SK-N-SH (cell line): ENCODE results near the gene PLTP. TPM values are rescaled to one million over a fixed set of nuclear protein-coding genes. Genes with fewer than 3 reads are reported as not detected.

Source experiments
- CTCF ChIA-PET: fragments of 300-600, 350-600 bp; formaldehyde crosslinking; extraction: SDS; loops from one replicate; lab custom pipeline; 2021; lab: Yijun Ruan, JAX
- POLR2A ChIA-PET: fragments of 350-600 bp; sonication (Branson Sonifier 250); formaldehyde crosslinking; extraction: SDS; loops from one replicate; lab custom pipeline; 2020; ENCODE audit warnings: antibody characterized with exemption, inconsistent platforms; lab: Yijun Ruan, JAX
- DNase-seq: peaks from one replicate; pipeline ENCODE4 v3.0.0; 2012
- H2AFZ ChIP-seq: fragments of 200-600 bp; sonication (generic); 2 replicates; pipeline ENCODE4 v1.8.1; 2016; ENCODE audit warnings: antibody characterized with exemption, mild to moderate bottlenecking, low read depth
- H3F3A ChIP-seq: fragments of 200-600 bp; sonication (generic); replicated peaks from 2 replicates; pipeline ENCODE3; 2016; ENCODE audit warnings: antibody characterized with exemption, mild to moderate bottlenecking; ENCODE audit not compliant: insufficient read depth
- H3K27ac ChIP-seq, 2 experiments: fragments of 200-500 bp in 1 of 2; fragments of 200-600 bp in 1 of 2; sonication (Bioruptor generic) in 1 of 2; sonication (generic), shearing (Covaris generic) in 1 of 2; 2 replicates each; pipeline versions ENCODE4 v1.5.1 to v1.6.1; 2014 to 2016; ENCODE audit warnings: low read depth in 2 of 2, inconsistent platforms in 1 of 2, low read length in 1 of 2, mild to moderate bottlenecking in 1 of 2, mixed read lengths in 1 of 2
- H3K27me3 ChIP-seq: fragments of 200-600 bp; sonication (generic), shearing (Covaris generic); 2 replicates; pipeline ENCODE4 v1.6.1; 2016; ENCODE audit warnings: mixed run types; ENCODE audit not compliant: insufficient read depth
- H3K36me3 ChIP-seq, 2 experiments: fragments of 200-500 bp in 1 of 2; fragments of 200-600 bp in 1 of 2; sonication (Bioruptor generic) in 1 of 2; sonication (generic) in 1 of 2; replicated peaks in 1 of 2; 2 replicates each; pipeline versions ENCODE3 to v1.5.1; 2014 to 2016; ENCODE audit warnings: low read length in 1 of 2, mild to moderate bottlenecking in 1 of 2; ENCODE audit not compliant: insufficient read depth in 2 of 2, control insufficient read depth in 1 of 2
- H3K4me1 ChIP-seq, 2 experiments: fragments of 200-500 bp in 1 of 2; fragments of 200-600 bp in 1 of 2; sonication (Bioruptor generic) in 1 of 2; sonication (generic), shearing (Covaris generic) in 1 of 2; 2 replicates each; pipeline versions ENCODE4 v1.5.1 to v1.6.1; 2014 to 2016; ENCODE audit warnings: low read depth in 1 of 2, low read length in 1 of 2, mixed run types in 1 of 2; ENCODE audit not compliant: insufficient read depth in 2 of 2, control insufficient read depth in 1 of 2
- H3K4me2 ChIP-seq: fragments of 200-600 bp; sonication (generic), shearing (Covaris generic); 2 replicates; pipeline ENCODE4 v1.6.1; 2017; ENCODE audit warnings: mixed run types
- H3K4me3 ChIP-seq, 2 experiments: fragments of 200-500 bp in 1 of 2; fragments of 200-600 bp in 1 of 2; sonication (Bioruptor generic) in 1 of 2; sonication (generic), shearing (Covaris generic) in 1 of 2; 2 replicates each; pipeline versions ENCODE4 v1.5.1 to v1.8.1; 2014 to 2016; ENCODE audit warnings: low read depth in 2 of 2, inconsistent platforms in 1 of 2, low read length in 1 of 2, mild to moderate bottlenecking in 1 of 2, mixed read lengths in 1 of 2, moderate library complexity in 1 of 2
- H3K79me2 ChIP-seq: fragments of 200-600 bp; sonication (generic); 2 replicates; pipeline ENCODE4 v1.8.1; 2017; ENCODE audit warnings: mild to moderate bottlenecking; ENCODE audit not compliant: insufficient read depth
- H3K9ac ChIP-seq: fragments of 200-600 bp; sonication (generic); 2 replicates; pipeline ENCODE4 v1.6.1; 2017; ENCODE audit warnings: mixed run types
- H3K9me2 ChIP-seq: fragments of 200-600 bp; sonication (generic); 2 replicates; pipeline ENCODE4 v1.6.1; 2017; ENCODE audit warnings: mixed run types
- H3K9me3 ChIP-seq: fragments of 200-600 bp; sonication (generic); 2 replicates; pipeline ENCODE4 v1.6.1; 2017; ENCODE audit warnings: mixed run types, mild to moderate bottlenecking, moderate library complexity
- H4K20me1 ChIP-seq: fragments of 200-600 bp; sonication (generic); 2 replicates; pipeline ENCODE4 v1.6.1; 2017; ENCODE audit warnings: mild to moderate bottlenecking, mixed run types; ENCODE audit not compliant: insufficient read depth
- CHD2 ChIP-seq: fragments of 150-350 bp; IDR thresholded peaks from 2 replicates; pipeline ENCODE4 v1.6.1; 2018; ENCODE audit warnings: low read length; ENCODE audit not compliant: partially characterized antibody
- ELF1 ChIP-seq: IDR thresholded peaks from 2 replicates; pipeline ENCODE4 v1.4.0; 2012
- FOSL2 ChIP-seq: IDR thresholded peaks from 2 replicates; pipeline ENCODE4 v1.4.0; 2012; ENCODE audit warnings: low read depth, mild to moderate bottlenecking, moderate library complexity, borderline replicate concordance
- FOXJ3 ChIP-seq: sonication (generic); formaldehyde crosslinking; IDR thresholded peaks from 2 replicates; pipeline ENCODE4 v1.5.1; 2020; ENCODE audit warnings: mild to moderate bottlenecking, missing genetic modification reagents
- FOXM1 ChIP-seq: IDR thresholded peaks from 2 replicates; pipeline ENCODE4 v1.4.0; 2012; ENCODE audit warnings: low read depth, mild to moderate bottlenecking
- GABPA ChIP-seq: IDR thresholded peaks from 2 replicates; pipeline ENCODE4 v1.4.0; 2012; ENCODE audit warnings: low read depth, mild to moderate bottlenecking
- GATA2 ChIP-seq: sonication (generic); formaldehyde crosslinking; IDR thresholded peaks from 2 replicates; pipeline ENCODE4 v1.5.0; 2020; ENCODE audit warnings: mild to moderate bottlenecking, missing genetic modification reagents
- IRF3 ChIP-seq: fragments of 150-350 bp; IDR thresholded peaks from 2 replicates; pipeline ENCODE4 v1.6.1; 2016; ENCODE audit warnings: mild to moderate bottlenecking, low read depth, low read length
- JUND ChIP-seq: IDR thresholded peaks from 2 replicates; pipeline ENCODE4 v1.4.0; 2012
- MEF2A ChIP-seq: IDR thresholded peaks from 2 replicates; pipeline ENCODE4 v1.4.0; 2012; ENCODE audit warnings: low read depth, borderline replicate concordance
- NRF1 ChIP-seq: IDR thresholded peaks from 2 replicates; pipeline ENCODE4 v1.6.1; 2012; ENCODE audit warnings: low read depth, mild to moderate bottlenecking, low read length
- PBX3 ChIP-seq: IDR thresholded peaks from 2 replicates; pipeline ENCODE4; 2012
- POLR2AphosphoS5 ChIP-seq: IDR thresholded peaks from 2 replicates; pipeline ENCODE4 v1.6.1; 2012; ENCODE audit warnings: low read depth, low read length
- RAD21 ChIP-seq: IDR thresholded peaks from 2 replicates; pipeline ENCODE4 v1.6.1; 2012; ENCODE audit warnings: mild to moderate bottlenecking, low read length
- RCOR1 ChIP-seq: fragments of 150-350 bp; IDR thresholded peaks from 2 replicates; pipeline ENCODE4 v1.6.1; 2017; ENCODE audit warnings: antibody characterized with exemption, low read length
- RFX5 ChIP-seq: IDR thresholded peaks from 2 replicates; pipeline ENCODE4 v1.6.1; 2012; ENCODE audit warnings: mild to moderate bottlenecking, improper control_type of control experiment, low read length
- RXRA ChIP-seq: IDR thresholded peaks from 2 replicates; pipeline ENCODE4 v1.4.0; 2012; ENCODE audit warnings: low read depth, mild to moderate bottlenecking, borderline replicate concordance
- SIN3A ChIP-seq: IDR thresholded peaks from 2 replicates; pipeline ENCODE4 v1.6.1; 2012; ENCODE audit warnings: low read depth, mild to moderate bottlenecking, low read length, moderate library complexity, borderline replicate concordance
- SMC3 ChIP-seq: IDR thresholded peaks from 2 replicates; pipeline ENCODE4 v1.6.1; 2012; ENCODE audit warnings: low read depth, low read length, improper control_type of control experiment
- USF1 ChIP-seq: IDR thresholded peaks from 2 replicates; pipeline ENCODE4 v1.4.0; 2012; ENCODE audit warnings: low read depth, borderline replicate concordance
- ZBTB33 ChIP-seq: IDR thresholded peaks from 2 replicates; pipeline ENCODE4 v1.4.0; 2012; ENCODE audit warnings: low read depth, borderline replicate concordance
- WGBS: methylation state at CpG from one replicate; pipeline ENCODE4 v1.1.6; 2017; ENCODE audit warnings: low lambda C conversion rate; 5-methylcytosine and 5-hydroxymethylcytosine counted together
- polyA plus RNA-seq, 3 experiments: library from polyadenylated mRNA; depleted of rRNA; stranded (reverse); fragments of >200 nt; gene quantifications; 2 replicates each; pipeline ENCODE4 v1.2.3, GENCODE V29; 2012

PLTP gene
- polyA plus RNA-seq, 1 of the 3 experiments (the other 2 are of a cell fraction): 154 TPM

- Histone ChIP-seq H3K9me2 (no peaks in the 10 kb centered on the region), H3K79me2 (no peaks in the 10 kb centered on the region), H3K27ac (no peak overlapping the region), H3K9me3 (no peaks in the 10 kb centered on the region), H4K20me1 (no peaks in the 10 kb centered on the region), H3K27me3 (no peaks in the 10 kb centered on the region), H3K36me3 (no peaks in the 10 kb centered on the region), H3K9ac (no peak overlapping the region), H3K4me3 (no peak overlapping the region), H3K4me2 (no peak overlapping the region), H3K4me1 (peaks cover 0 to 8% of the 10 kb centered on the region in 2 experiments; a peak in 1 of 4 replicates), H2AFZ (no peak overlapping the region), H3F3A (peaks cover 9% of the 10 kb centered on the region)
- ChIA-PET POLR2A (interaction anchor here (0.7 to 2.5 kb wide), 2 partner anchors 9 to 14 kb away, joined by 3 to 11 read pairs; partner anchors contain the start of gene PCIF1), CTCF (interaction anchor here (0.9 kb wide), 1 partner anchor 11 kb away, joined by 3 read pairs; no protein-coding TSS in a partner anchor)
- no peak for TF ChIP-seq FOXM1
- TF ChIP-seq RXRA: no peak
- no peak for TF ChIP-seq PBX3
- no peak for TF ChIP-seq JUND
- TF ChIP-seq NRF1: no peak
- TF ChIP-seq ELF1: no peak
- TF ChIP-seq FOXJ3: no peak
- no peak for TF ChIP-seq MEF2A
- no peak for TF ChIP-seq POLR2AphosphoS5
- TF ChIP-seq RFX5: no peak
- TF ChIP-seq GATA2: no peak
- no peak for TF ChIP-seq CHD2
- 81% methylated on average over 21 of the region's 21 CpGs for WGBS
- no peak for DNase-seq
Observed at GRCh38 chr20:45924391-45925261, 12.7 kb upstream of the PLTP start.

- Histone ChIP-seq H3K36me3 (no peaks in the 10 kb centered on the region), H3F3A (peaks cover 7% of the 10 kb centered on the region), H3K9me2 (no peaks in the 10 kb centered on the region), H3K4me3 (no peak overlapping the region), H3K79me2 (no peaks in the 10 kb centered on the region), H3K27ac (no peak overlapping the region), H4K20me1 (no peaks in the 10 kb centered on the region), H3K4me2 (no peak overlapping the region), H2AFZ (no peak overlapping the region), H3K9me3 (no peaks in the 10 kb centered on the region), H3K9ac (no peak overlapping the region), H3K27me3 (no peaks in the 10 kb centered on the region), H3K4me1 (peaks cover 0 to 12% of the 10 kb centered on the region in 2 experiments; a peak in 1 of 4 replicates)
- ChIA-PET CTCF (interaction anchor here (1.3 to 1.7 kb wide), 2 partner anchors 12 to 13 kb away, joined by 5 read pairs; partner anchors contain the start of gene PCIF1), POLR2A (interaction anchor here (3.3 kb wide), 2 partner anchors 8 to 12 kb away, joined by 19 to 34 read pairs; partner anchors contain the start of gene PCIF1)
- 80% methylated on average over 11 of the region's 11 CpGs for WGBS
- DNase-seq: no peak
- TF ChIP-seq SIN3A (no peak), NRF1 (no peak), FOSL2 (no peak), GABPA (no peak), IRF3 (no peak), POLR2AphosphoS5 (no peak), RCOR1 (no peak), CHD2 (no peak), RXRA (no peak), ZBTB33 (no peak), USF1 (no peak), RAD21 (no peak), MEF2A (no peak), SMC3 (no peak)
Observed at GRCh38 chr20:45921337-45922189, 9.6 kb upstream of the PLTP start.
